Fibroblast of skin of left quadriceps (primary cell): ENCODE measurements around the gene FBXW5.

Experiments
- DNase-seq, 2 experiments: peaks; one replicate each; pipeline ENCODE4 v3.0.0-alpha.2; 2013; ENCODE audit warnings: low read depth in 2 of 2

The FBXW5 gene

GRCh38 chr9:136934277-136934676, 10.3 kb downstream of the FBXW5 start:
- no peak for DNase-seq

- DNase-seq: no peak
These were observed 12.9 kb downstream of the FBXW5 start for GRCh38 chr9:136931611-136932130.

GRCh38 chr9:136930014-136930413, 14.5 kb downstream of the FBXW5 start:
- DNase-seq: no peak

GRCh38 chr9:136928591-136928990, 15.9 kb downstream of the FBXW5 start:
- no peak for DNase-seq

GRCh38 chr9:136927343-136928271, 16.9 kb downstream of the FBXW5 start:
- no peak for DNase-seq

- no peak for DNase-seq
These were observed 17.8 kb downstream of the FBXW5 start for GRCh38 chr9:136926749-136927148.

GRCh38 chr9:136926154-136926704, 18.3 kb downstream of the FBXW5 start:
- no peak for DNase-seq

GRCh38 chr9:136925414-136926153, 19.0 kb downstream of the FBXW5 start:
- no peak for DNase-seq

GRCh38 chr9:136923881-136924280, 20.7 kb downstream of the FBXW5 start:
- no peak for DNase-seq

GRCh38 chr9:136922540-136922939, 22.0 kb downstream of the FBXW5 start:
- DNase-seq: no peak

GRCh38 chr9:136921718-136922117, 22.8 kb downstream of the FBXW5 start:
- DNase-seq: no peak

- DNase-seq: no peak
These were observed 23.2 kb downstream of the FBXW5 start for GRCh38 chr9:136921307-136921706.

GRCh38 chr9:136920734-136921231, 23.8 kb downstream of the FBXW5 start:
- no peak for DNase-seq

- no peak for DNase-seq
These were observed 24.5 kb downstream of the FBXW5 start for GRCh38 chr9:136920069-136920468.

- DNase-seq: no peak
These were observed 26.6 kb downstream of the FBXW5 start for GRCh38 chr9:136917902-136918301.

GRCh38 chr9:136916330-136917184, 28.0 kb downstream of the FBXW5 start:
- no peak for DNase-seq

- no peak for DNase-seq
These were observed 28.8 kb downstream of the FBXW5 start for GRCh38 chr9:136915632-136916329.

- DNase-seq: no peak
These were observed 30.7 kb downstream of the FBXW5 start for GRCh38 chr9:136913701-136914438.

- DNase-seq: no peak
These were observed 33.7 kb downstream of the FBXW5 start for GRCh38 chr9:136910901-136911245.
